SIG-M5 (cell line): ENCODE data around the gene HAPLN3.

Experiments
- DNase-seq: peaks from one replicate; lab custom pipeline; 2025; lab: John Stamatoyannopoulos, UW

HAPLN3 gene

DNA sequence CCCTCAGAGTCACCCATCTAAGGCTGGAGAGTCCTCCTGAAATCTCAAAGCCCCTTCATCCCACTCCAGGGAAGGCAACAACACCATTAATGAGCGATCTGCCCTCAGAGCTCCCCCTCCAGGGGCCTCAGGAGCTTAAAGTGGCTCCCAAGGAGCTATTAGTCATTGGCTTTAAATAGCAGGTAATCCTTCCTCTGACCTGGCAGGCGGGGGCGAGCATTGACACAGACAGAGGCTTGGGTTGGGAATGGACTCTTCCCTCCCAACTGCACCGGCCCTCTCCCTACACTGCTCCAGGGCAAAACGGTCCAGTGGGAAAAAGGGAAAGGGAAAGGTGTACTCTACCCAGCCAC is 16.4 kb upstream of the HAPLN3 start:
- DNase-seq: no peak

DNA sequence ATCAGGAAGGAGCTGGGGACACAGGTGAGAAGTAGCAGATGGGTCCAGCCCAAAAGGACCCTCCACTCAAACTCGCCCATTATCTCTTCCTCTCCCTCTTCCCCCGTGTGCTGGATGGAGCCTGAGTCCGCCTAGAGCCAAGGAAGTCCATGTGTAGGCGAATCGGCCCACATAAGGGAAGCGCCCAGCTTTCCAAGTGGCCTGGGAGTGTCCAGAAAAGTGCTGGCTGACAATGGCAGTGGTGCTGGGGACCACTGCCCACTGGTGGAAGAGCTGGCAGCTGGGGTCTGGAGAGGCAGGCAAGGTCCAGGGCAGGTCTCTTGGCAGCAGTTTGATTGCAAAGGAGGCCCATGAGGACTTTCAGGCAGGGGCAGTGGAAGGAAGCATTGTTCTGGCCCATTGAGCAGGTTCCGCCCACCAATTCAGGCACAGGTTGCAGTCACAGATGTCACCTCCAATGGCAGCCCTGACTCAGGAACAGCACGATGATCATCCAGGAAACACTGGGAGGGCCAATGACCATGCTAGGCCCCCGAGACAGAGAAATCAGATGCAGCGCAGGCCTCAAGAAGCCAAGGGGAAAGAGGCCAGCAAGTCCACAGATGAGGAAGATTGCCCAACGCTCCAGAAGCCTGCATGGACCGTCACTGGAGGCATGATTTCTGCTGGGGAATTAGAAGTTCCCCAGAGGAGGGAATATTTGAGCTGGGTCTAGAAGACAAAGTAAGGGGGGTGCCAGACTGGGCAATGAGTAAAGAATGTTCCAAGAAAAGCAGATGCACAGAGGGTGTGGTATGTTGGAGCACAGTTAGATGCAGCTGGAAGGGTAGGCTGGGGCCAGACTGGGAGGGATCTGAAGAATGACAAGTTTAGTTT is 14.8 kb upstream of the HAPLN3 start:
- DNase-seq: no peak

DNA sequence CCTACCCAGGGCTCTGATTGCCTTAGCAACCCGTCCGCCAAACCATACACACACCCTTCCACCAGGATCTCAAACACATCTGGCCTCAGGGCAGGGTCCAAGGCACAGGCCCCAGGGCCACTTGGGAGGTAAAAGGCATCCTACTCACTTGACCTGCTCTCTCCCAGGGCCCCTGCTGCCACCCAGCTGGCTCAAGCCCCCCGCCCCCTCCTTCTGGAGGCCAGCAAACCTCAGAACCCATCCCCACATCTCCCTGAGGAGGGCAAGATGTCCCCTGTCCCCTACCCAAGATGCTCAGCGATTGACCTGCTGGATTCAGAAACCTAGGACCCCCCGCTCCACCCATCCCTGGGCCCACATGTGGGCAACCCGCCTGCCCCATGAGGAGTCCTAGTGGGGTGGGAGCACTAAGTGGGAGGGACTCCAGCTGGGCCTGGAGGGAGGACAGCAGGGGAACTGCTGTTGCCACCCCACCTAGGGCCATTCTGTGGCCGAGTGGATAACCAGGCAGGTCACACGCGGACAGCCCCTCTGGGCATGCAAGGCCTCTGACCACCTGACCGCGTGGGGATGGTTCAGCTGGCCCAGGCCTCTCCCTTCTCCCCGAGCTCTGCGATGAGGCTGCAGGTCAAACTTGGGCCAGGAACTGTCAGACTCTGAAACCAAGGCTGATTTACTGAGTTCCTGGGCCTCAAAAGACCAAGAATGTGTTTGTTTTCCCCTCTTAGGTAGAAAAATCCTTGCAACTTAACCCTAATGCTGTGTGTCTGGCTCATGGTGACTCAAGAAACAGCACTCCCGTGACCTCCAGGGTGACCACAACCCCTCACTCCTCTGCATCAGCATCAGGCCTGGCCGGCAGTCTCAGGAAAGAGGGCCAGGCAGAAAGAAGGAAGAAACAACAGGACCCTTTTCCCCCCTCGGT is 13.6 kb upstream of the HAPLN3 start:
- DNase-seq: no peak

DNA sequence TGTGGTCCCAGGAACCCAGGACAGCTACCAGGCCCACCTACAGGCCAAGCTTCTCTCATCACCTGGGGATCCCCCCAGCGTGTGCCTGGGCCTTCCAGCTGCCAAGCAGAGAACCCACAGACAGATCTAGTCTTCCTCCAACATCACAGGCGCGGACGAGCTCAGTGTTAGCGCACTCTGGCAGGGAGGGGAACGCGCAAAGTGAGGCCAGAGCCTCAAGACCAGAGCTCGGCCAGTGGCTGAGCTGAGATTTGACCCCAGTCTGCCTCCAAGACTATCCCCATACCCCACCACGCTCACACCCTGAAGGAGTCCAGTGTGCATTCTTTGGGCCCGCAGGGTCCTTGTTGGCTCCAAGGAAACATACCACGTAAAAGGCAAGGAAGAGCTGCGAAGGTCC is 12.8 kb upstream of the HAPLN3 start:
- DNase-seq: no peak

DNA sequence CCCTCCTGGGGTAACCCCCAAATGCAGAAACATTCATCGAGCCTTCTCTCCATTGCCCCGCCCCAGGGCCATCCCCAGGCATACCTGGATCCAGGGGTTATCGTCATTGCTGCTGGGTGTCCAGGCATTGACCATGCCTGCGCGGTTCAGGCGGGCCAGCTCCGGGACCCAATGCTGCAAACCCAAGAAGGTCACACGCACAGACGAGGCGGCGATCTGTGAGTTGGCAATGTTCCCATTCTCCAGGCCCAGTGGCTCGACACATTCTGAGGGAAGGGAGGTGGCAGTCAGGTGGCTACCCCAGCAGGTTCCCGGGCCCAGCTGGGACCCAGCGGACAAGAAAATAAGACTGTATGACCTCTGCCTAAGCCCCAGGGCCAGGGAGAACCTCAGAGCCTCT is 11.8 kb upstream of the HAPLN3 start:
- no peak for DNase-seq

DNA sequence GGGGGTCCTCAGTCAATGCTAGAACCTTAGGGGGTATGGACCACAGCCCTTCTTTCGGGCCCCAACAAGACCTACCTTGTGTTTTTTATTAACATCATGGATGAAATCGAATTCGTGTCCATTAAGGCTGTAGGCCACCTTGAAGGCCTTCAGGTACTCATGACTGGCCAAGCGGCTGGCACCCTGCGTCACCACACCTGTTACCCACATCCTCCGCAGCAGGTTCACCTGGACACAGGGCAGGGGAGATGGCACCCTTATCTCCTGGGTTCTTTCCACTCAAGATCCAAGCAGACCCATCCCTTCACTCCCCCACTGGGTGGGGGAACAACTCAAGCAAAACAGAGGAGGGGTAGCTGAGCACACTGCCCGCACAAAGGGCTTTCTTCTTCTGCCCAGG is 11.2 kb upstream of the HAPLN3 start:
- DNase-seq: no peak

DNA sequence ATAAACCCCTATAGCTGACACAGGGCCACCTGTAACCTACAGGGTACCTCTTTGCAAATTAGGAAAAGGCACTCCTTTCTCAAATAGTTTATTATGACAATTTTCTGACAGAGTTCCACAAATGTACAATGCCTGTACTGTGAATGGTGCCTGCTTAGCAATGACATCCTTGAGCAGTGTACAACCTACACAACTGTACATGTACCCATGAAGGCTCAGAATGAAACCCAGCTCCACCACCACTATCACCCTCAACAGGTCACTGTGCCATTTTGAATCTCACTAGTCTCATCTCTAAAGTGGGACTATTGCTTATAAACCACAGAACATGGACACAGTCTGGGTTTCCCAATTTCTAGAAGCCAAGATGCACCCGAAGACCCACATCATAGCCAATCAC is 10.8 kb upstream of the HAPLN3 start:
- no peak for DNase-seq

DNA sequence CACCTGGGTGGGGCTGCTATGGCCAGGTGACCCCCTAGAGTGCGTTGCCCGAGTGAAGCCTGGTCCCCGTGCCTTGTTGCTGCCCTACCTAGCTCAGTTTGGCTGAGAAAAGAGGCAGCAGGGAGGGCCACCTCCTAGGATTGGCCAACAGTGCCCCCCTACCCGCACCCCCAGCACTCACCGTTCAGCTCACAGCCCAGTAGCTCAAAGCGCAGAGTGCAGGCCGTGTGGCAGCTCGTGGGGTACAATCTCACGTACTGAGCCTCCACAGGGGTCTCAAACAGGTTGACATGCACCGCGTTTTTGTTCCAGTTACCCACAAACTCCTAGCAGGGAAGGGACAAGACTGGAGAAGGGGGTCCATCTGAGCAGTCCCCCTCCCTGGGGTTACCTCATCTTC is 10.2 kb upstream of the HAPLN3 start:
- no peak for DNase-seq

DNA sequence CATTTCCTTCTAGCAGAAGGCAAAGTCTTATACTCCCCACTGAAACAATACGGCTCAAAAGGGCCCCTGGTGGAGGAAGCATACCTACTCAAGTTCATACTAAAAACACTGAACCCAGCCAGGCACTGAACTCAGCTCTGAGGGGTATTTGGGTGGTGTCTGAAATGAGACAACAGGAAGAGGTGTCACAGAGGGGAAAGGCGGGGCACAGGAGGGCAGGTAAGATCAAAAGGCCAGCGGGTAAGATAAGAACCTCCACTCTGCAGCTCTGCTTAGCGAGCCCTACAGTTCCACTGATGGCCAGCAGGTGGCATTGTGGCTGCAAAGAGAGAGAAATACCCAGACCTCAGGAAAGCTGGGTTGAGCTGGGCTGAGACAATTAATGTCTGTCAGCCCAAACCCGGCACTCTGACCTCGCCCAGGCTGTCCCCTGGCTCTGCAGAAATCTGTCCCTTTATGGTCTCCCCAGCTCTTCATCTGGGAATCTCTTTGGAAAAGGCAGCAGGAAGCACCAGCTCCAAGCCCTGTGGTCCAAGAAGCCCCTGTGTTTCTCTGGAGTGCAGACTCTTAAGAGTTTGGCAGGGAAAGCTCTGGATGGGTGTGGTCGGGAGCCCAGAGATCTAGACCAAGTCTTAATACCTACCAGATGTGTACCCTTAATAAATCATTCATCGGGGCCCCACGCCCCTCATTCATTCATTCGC is 9.4 kb upstream of the HAPLN3 start:
- no peak for DNase-seq

DNA sequence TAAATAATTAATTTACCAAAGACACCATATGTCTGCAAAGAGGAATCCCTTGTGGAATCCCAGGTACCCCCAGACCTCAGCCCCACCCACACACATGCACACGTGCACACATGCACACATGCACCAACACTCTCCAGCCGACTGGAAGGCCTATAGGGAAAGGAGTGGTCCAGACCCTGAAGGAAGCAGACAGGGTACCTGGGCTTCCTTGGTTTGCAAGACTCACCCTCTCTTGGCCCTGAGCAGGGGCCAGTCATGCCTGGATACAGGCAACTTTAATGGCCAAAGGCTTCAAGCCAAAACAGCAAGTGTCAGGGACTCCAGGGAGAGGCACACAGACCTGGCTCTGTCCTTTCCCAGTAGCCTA is 8.9 kb upstream of the HAPLN3 start:
- no peak for DNase-seq

DNA sequence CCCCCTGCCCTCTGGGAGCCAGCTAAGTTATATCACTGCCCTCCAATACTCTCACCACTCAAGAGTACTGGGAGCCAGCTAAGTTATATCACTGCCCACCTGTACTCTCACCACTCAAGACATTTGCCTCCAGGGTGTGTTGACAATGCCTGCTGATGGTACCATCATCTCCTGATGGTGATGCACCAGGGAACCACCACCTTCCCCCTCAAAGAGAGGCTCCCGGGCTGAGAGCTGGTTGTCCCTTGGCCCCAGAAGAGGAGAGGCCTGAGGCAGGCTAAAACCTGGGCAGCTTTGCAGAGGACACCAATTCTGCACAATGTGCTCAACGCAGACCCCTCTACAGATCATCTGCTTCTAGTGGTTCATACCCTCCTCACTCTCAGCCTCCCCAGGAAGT is 7.5 kb upstream of the HAPLN3 start:
- DNase-seq: no peak

DNA sequence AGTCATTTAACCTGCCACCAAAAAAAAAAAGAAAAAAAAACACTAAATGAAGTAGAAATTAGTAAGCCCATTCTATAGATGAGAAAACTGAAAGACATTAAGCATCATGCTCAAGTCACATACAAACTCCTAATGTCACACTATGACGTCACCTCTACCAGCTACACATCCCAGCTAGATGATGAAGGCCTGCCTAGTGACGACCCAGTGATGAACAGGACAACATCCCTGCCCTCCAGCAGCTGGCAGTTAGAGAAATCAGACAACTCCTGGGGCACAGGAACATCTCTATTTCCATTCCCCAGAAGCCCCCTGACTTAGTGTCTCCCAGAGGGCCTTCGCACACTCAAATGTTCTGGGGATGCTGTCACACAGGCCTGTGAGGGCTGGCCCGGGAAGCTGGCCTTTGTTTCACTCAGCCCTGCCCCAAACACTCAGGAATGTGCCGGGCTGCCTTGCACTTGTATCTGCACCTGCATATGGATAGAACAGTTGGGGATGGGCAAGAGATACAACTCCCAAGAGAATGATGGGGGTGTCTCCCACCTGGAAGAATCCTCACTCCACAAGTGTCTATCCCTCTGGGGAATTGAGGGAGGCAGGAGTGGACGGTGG is 7.0 kb upstream of the HAPLN3 start:
- DNase-seq: no peak

DNA sequence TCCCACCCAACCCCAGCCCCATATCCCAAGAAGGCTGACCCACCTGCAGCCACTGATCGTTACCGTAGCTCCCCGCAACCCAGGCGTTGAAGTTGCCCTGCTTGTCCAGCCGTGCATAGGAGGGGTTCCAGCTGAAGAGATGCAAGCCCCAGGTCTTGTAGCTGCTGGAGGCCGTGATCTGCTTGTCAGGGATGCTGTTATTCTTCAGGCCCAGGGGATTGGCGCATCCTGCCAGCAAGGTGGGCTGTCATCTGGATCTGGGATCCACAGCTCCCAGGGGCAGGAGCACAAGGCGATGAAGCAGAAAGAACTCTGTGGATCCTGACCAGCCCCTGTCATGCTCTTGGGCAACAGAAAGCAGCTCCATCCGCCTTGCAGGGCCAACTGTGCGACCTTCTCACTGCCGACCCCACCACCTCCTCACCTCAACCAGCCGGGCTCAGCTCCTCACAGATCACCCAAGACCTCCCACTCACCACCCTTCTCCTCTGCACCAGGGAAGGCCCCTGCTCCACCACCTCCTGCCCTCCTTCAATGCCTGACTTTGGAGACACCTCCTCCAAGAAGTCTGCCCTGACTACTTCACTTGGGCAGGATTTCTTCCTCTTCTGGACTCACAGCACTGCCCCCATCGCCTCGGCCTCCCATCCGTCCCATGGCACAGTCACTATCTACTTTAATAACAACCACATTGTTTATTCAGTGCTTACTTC is 6.3 kb upstream of the HAPLN3 start:
- DNase-seq: no peak

DNA sequence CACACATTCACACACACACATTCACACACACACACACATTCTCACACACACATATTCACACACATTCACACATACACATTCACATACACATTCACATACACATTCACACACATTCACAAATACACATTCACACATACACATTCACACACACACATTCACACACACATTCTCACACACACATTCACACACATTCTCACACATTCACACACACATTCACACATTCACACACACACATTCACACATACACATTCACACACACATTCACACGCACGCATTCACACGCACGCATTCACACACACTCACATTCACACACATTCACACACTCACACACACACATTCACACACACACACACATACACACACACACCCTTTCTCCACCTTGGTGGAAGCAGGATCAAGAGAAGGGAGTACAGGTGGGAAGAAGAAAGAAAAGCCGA is 5.7 kb upstream of the HAPLN3 start:
- no peak for DNase-seq

DNA sequence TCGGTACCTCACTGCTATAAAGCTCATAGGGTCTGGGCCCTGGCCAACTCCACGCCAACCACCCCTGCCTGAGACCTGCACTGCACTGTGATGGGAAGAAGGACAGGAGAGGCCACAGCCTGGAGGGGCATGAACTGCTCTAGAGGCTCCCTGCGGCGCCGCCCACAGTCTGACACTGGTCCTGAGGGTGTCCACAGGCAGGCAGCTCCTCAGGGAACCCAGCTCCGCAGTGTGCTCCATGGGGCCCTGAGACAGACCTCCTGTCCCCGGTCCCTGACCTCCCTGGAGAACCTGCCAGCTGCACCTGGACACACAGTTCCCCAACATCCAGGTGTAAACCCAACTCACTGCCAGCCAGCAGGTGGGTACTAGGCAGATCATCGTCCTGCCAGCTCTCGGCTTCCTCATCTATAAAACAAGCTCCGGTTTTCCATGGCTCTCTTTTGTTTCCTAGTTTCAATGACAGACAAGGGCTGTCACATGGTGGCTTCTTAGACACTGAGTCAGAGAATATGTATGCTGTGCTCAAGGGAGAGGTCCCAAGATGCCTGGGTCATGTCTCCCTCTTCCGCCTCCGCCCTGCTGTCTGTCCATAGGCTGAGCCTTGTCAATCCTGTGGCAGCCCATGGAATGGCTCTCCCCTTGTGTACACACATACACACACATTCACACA is 5.1 kb upstream of the HAPLN3 start:
- DNase-seq: no peak

DNA sequence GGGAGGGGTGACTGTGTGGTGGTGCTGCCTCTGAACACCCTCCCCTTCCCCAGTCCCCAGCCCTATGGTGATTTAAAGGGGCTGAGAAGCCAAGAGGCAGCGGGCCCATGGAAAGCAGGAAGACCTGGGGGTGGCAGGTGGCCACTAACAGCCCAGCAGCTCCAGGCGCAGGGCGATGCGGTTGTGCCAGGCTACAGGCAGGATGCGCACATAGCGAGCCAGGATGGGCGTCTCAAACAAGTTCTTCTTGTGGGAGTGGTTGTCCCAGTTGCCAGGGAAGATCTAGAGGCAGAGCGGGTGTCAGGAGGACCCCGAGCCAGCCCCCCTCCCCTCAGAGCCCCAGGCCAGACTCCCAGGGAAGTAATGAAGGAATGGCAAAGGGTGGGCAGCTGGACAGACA is 3.9 kb upstream of the HAPLN3 start:
- DNase-seq: no peak

DNA sequence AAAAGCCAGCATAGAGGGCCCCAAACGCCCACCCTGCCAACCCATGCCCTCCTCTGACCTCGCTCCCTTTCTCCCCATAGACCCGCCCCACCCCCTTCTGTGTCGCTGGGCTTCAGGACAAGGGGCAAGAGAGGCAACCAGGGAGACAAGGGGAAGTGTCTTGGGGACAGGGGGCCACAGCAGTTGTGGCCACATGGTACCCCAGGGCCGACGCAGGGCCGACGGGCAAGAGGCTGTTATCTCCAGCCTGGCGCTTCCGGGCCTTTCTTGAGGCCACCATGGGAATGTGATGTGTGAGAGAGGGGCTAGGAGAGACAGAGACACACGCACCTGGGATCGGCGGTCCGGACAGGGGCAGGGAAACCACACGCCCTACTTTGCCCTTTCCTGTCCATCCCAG is 3.4 kb upstream of the HAPLN3 start:
- no peak for DNase-seq

DNA sequence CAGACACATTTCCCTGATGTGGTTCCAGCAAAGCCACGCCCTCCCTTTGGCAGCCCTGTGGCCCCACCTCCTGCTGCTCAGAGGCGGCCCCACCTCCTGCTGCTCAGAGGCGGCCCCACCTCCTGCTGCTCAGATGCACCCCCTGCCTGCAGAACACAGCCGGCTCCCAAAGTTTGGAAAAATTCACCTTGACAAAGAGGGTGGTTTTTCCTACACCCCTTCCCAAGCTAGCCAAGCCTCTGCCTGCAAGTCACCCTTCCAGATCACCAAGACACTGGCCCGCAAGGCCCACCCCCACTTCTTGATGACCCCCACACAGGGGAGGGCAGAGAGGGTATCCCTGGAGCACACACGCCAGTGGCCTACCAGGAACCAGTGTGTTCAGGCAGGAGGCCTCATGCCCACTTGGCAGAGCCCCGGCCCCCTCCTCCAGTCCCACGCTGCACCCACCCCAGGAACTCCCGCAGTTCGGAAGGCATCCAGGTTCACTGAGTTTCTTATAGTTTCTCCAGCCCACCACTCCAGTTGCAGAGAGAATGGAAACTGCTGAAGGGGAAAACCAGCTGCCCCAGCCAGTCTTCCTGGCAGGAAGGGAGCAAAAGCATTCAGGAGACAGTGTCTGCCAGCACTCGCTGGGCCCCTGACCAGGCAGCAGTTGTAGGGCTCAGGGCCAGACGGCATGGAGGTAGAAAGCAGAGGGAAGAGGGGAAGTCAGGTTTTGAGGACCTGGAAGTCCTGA is 2.3 kb upstream of the HAPLN3 start:
- DNase-seq: no peak

DNA sequence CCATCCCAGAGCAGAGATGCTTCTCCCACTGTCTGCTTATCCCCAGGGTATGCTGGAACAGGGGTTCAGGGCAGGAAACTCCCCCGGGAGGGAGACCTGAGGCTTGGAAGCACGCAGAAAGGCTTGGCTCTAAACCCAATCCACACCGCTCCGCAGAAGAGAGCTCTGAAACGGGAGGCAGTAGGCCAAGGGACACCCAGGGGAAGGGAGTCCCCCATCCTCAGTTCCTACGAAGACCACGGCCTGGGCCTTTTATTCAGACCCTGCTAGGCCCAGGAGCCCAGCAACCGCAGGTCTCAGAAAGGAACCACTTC is 1.8 kb upstream of the HAPLN3 start:
- no peak for DNase-seq

DNA sequence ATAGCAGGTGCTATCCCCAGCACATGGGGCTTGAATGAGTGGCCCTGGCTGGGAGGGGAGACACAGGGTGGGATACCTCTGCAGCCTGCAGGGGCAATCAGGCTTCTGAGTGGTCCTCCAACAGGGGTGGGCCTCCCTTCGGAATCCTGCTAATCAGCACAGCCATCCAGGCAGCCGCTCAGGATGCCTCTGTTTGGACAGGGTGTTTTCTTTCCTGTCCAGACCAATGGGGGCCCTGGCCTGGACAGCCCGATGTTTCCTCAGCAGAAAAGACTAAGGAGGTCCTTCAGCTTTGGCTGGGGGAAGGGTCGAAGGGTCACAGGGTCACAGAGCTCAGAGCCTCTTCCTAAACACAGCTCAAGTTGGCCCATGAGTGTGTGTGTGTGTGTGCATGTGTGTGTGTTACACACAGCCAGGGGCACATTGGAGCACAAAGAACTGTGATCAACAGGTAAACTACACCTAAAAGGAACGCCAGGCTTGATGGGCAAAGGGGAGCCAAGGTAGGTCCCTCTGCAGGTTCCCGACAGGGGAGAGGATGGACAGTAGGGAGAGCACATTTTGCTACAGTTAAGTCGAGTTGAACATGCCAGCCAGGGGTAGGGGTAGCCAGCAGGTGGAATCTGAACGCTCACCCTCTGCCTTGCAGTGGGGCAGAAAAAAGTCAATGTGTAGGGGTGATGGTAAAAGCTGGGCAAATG is 1.1 kb upstream of the HAPLN3 start:
- no peak for DNase-seq
